NB4 (cell line): ENCODE data around the gene CIC.

ENCODE experiments used
- CTCF ChIP-seq: IDR thresholded peaks from one replicate; pipeline ENCODE4 v1.5.1; 2012; ENCODE audit warnings: low read depth, low read length
- MAX ChIP-seq: IDR thresholded peaks from 2 replicates; pipeline ENCODE4 v1.6.1; 2011; ENCODE audit warnings: low read depth, low read length
- MYC ChIP-seq: IDR thresholded peaks from 2 replicates; pipeline ENCODE4 v1.6.1; 2011; ENCODE audit warnings: low read depth, low read length
- POLR2A ChIP-seq: IDR thresholded peaks from 2 replicates; pipeline ENCODE4 v1.6.1; 2011; ENCODE audit warnings: mild to moderate bottlenecking; ENCODE audit not compliant: insufficient read length; ENCODE audit errors: extremely low read depth

- no peak for TF ChIP-seq CTCF
- no peak for TF ChIP-seq POLR2A
- TF ChIP-seq MAX: no peak
- TF ChIP-seq MYC: no peak
Observed at GRCh38 chr19:42286349-42287016, 17.4 kb downstream of the CIC start.
